CD4-positive, alpha-beta T cell treated with Interleukin-2 at 100 ng/mL for 4 hours (primary cell): ENCODE results near the gene SPTBN1.

ENCODE experiments used
- DNase-seq: peaks from one replicate; pipeline ENCODE4 v3.0.0-alpha.2; 2020; ENCODE audit warnings: low spot score

Gene SPTBN1

DNA sequence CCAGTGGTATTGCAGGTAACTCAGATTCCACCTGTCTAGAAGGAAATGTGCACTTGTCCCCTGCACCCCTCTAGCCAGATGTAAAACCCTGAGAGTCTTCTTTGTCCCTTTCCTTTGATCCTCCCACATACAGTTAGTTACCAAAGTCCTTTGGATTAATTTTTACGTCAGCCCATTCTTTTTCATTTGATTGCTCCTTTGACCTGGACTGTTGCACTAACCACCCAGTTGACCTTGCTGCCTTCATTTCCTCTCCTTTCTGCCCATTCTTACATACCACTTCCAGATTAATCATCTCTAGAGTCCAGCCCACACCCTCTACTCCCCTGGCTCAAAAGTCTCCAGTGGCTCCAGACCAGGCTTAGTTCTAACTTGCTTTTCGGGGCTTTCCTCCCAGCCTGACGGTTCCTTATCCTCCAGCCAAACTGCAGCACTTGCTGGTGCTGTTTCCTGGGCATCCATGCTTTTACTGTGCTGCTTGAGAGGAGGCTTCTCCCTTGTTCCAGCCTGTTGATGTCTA lies 99.3 kb downstream of the SPTBN1 start:
- no peak for DNase-seq

DNA sequence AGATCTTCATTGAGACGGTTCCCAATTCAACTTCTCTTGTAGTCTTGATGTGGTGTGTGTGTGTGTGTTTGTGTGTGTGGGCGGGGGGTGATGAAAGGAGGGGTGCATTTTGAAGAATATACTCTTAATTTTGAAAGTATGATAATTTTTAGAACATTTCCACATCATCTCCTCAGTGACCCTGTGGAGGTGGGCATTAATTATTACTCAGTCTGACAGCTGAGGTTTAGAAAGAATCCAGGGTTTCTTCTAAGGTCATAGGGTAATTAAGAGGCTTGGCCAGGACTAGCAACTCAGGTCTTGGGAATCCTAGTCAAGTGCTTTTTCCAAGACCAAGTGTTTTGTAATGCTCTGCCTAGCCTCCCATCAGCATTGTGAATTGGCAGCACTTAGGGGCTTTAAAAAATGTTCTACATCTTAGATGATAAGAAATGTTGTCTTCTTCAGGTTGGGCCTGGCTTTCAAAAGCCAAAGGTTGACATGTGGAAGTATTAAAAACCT lies 100.5 kb downstream of the SPTBN1 start:
- no peak for DNase-seq

DNA sequence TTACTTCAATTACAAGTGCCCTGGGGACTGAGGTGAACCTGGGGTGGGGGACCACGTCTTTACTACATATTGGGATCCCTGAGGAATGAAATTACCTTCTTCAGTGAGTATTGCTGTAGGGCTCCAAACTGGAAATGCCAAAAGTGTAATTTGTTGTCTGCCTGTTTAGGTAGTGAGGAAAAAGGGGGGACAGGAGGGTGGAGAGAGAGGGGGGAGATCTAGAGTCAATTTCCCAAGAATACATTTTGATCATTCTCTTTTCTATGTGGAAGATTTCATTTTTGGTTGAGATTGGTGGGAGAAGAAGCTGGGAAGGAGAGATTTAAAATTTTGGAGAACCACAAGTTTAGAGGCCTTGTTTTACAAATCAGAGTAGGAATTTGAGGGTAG lies 101.1 kb downstream of the SPTBN1 start:
- no peak for DNase-seq

DNA sequence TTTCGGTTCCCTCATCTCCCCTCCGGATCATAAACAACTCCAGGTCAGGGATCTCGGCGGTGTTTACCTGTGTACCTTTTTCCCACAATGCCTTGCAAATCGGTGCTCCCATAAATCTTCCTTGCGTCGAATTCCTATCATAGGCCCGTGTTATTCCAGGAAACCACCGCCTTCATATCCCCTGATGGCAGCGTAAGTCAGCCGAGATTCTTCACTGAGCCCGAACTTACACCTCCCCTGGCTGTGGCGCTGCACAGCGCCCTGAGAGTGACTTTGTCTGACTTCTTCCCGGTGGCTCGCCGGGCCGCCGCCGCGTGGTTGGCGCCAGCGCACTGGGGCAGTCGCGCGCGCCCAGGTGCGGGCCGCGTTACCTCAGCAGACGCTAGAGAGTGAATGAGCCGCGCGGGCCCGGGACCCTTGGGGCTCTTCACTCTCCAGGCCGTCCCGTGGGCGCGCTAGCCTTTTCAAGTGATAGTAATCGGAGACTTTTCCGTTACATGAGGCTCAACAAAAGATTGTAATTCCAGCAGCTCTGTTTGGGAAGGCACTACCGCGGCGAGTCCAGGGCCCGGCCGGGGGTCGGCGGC lies 101.6 kb downstream of the SPTBN1 start:
- DNase-seq: peak; percentile 76

DNA sequence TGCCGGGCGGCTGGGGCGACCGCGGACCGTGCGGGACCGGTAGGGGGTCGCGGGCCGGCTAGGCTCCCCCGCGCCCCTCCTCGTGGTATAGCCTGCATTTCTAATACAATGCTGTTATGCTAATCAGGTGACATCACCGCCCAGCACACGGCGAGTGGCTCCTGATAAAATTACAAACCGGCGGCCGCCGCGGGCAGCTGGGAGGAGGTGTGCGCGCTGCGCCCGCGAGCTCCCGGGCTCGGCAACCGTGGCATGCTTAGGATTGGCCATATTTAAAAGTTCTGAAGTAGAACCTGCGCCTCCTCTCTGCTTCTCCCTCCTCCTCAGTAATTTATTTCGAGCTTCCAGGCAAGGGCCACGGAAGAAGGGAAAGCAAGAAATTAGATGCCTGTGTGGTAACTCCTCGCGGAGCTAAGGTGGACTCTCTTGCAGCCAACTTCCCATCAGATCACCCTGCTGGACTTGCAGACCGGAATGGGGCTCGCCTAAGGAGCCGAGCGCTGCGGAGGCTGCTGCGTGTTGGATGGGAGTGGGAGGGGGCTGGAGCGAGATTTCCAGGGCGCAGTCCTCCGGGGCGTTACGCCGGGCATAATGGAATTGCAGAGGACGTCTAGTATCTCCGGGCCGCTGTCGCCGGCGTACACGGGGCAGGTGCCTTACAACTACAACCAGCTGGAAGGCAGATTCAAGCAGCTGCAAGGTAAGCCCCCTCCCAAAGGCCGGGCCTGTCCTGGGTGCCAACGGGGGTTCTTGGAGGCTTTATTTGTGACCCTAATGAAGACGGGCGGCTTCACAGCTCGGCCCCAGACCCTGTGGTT lies 102.3 kb downstream of the SPTBN1 start:
- peak; percentile 72 for DNase-seq

DNA sequence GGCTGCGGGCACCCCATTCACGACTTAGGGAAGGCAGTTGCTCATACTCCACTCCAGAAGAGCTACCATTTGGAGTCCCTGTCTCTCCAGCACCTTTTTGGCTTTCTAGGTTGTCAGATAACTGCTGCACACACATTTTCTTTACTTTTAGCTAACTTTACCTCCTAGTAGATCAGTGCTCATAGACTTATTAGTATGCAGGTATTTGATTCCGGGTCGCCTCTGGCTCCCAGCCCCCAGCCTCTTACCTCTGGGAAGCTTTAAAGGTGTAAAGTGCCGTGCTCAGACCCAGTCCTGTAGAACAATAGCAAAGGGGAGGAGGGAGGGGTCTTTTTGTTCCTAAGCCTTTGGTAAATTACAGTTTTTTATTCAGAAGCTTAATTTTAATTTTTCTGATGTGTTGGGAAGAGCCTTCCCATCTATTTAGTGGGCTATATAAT lies 102.9 kb downstream of the SPTBN1 start:
- DNase-seq: peak; percentile 24

DNA sequence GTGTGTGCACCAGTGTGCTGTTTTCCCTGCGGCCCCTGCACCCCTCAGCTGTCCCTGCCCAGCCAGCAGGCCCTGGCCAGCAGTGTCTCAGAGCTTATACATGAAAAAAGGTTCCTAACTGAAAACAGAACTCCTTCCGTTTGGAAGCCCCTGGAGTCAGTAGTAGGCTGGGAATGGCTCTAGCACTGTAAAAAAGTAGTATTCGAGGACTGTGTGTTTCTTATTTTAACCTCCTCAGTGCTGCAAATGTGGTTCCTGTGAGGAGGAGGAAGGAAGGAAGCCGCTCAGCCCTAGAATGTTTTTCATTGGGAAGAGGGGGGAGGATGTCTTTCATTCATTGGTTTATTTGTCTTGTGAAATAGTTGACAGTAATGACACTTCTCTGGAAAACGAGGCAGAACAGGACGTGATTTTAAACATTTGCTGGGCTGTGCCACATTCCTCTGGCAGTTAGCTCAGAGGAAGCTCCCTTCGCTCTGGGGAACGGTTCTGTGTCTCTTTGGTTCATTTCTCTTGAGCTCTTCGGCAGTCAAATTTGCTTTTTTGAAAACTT lies 103.5 kb downstream of the SPTBN1 start:
- peak; percentile 19 for DNase-seq

DNA sequence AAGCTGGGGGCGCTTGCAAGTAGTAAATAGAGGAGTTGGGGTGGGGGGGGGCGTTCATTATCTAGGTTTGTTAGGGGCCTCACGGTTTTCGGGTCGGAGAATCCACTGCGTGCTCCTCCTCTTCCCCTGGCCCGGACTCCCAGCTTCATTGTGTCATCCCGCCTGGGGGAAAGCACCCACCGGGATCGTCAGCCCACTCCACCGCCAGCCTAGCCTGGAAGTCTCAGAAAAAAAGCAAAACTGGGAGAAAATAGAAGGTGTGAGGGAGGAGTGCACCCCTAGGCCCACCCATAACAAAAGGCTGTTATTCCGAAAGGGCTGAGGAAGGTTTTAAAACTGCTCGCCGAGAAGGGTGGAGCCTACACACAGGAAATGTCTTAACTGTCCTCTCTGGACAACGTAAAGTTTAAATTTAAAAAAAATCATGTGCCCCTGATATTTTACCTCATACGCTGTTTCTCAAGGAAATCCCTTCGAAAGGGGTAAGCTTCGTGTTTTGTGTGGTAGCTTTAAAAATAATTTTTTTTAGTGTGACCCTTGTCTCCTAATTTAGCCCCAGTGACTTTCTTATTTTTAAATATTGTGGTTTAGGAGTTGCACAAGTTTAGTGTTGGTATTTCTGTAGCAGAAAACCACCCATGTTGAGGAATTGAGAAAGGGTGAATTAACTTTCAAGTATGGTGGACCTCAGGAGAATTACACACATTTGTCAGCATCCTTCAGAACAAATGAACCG lies 104.2 kb downstream of the SPTBN1 start:
- peak; percentile 44 for DNase-seq

DNA sequence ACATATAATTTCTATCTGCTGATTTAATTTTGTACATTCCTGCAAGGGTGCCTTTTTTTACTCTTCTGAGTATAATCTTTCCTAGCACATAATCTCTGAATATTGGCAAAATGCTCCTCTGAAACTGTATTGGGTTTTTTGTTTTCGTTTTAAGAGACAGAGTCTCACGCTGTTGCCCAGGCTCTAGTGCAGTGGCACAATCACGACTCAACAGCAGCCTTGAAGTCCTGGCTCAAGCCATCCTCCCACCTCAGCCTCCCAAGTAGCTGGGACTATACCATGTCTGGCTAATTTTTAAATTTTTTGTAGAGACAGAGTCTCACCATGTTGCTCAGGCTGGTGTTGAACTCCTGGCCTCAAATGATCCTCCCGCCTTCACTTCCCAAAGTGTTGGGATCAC lies 104.9 kb downstream of the SPTBN1 start:
- no peak for DNase-seq

DNA sequence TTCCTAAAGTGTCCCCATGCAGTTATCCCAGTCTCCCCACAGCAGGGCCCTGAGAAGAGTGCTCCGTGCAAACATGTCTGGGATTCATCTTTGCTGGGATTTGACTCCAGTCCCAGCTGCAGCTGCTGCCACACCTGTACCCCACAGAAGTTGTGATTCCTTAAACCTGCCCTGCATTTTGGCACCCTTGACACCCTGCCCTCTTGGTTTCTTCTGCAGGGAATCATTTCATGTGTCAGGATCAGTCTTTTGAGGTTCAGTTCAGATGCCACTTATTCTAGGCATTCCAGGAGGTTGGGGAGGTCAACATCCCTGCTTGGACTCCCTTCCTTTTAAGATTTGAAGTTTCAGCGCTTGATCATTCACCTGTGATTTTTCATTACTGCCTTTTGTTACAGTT lies 108.3 kb downstream of the SPTBN1 start:
- DNase-seq: no peak

DNA sequence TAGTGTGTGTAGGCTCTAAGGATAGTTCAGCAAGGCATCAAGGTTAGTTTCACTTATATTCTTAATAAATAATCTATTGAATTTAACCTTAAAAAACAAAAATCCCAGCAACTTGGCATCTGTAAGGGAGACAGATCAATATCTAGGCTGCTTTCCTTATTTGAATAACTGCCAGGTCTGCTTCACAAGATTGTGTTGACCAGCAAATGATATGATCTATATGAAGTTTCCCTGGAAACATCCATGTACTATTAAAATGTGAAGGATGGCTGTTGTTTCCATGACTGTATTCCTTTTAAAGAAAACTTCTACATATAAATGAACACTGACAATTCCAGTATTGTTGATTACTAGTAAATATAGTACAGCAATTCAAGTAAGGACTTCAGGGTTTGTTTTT lies 109.4 kb downstream of the SPTBN1 start:
- DNase-seq: no peak

DNA sequence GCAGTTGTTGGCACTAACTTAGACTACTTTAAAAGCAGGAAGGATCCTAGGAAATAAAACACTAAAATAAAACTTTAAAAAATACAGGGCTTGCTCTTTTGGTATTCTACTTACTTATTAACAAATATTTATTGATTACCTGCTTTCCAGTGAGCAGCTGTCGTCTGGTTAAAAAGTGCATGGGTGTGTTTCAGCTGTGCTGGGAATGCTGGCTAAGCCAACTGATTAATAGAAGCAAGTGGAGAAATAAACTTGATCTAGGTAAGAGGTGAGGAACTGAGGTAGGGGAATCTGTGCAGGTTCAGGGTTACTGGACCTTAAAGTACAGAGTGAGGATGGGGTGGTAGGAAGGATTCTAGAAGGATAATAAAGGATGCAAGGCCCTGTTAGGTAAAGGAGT lies 110.8 kb downstream of the SPTBN1 start:
- DNase-seq: no peak

DNA sequence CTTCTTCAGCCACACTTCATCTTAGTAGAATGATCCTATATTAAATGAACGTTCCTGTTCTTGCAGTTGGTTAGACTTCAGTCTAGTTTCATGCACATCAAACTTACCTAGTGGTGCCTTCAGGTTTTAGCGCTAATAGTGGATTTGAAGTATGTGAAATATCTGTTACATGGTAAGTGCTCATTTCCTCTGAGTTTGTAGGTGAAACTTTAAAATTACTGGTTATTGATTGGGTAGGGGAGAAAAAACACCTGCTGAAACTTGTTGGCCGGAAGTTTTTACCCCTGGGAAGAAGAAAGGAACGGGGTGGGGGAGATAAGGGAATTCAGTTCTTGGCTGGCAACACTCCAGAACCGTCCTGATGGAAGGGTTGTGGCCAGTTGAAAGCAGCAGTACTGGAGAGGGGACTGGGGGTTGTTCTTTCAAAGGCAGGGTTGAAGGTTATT lies 112.8 kb downstream of the SPTBN1 start:
- DNase-seq: peak; percentile 21

DNA sequence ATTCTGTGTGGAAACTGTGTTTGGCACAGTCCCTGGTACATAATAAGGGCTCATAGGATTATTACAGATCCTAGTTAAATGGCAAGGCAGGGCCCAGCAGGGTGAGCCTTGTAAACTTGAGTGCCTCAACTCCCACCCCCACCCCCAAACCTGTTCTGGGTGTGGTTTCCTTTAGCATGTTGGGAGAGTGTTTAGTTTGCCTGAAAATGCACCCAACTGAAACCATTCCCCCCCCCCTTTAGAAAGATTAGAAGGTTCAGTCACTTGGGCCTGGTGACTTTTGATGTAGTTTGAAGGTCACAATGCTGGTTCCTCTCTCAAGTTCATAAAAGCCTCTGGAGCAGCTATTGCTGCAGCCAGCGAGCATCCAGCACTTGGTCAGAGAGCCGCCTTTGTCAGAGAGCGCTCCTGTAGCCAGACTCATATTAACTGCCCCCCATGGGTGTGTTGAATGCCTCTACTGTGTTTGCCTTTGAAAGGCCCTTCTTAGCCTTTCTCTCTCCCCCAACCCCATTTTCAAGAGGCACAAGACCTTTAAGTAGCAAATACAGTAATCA lies 113.7 kb downstream of the SPTBN1 start:
- DNase-seq: peak; percentile 49

DNA sequence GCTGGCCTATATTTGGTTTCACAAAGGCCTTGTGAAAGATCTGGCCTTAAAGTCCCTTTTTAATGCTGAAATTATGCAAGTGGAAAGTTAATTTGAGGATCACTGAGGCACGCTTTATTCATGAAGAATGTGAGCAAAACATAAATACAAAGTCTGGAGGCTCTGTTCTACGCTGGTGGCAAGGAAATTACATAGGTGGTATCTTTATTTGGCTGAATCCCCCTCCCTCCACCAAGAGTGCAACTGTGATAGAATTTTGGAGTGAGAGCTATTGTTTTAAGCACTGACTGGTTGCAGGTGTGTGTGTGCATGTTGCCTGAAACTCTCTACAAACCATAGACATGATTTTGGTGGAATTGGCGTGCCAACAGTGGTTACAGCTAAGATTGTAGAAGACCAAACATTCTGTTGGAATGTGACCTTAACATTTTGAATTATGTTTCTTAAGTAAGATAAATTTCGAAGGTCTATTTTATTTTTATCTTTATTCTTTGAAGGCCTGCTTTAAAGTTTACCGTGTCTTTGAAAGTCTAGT lies 114.3 kb downstream of the SPTBN1 start:
- no peak for DNase-seq

DNA sequence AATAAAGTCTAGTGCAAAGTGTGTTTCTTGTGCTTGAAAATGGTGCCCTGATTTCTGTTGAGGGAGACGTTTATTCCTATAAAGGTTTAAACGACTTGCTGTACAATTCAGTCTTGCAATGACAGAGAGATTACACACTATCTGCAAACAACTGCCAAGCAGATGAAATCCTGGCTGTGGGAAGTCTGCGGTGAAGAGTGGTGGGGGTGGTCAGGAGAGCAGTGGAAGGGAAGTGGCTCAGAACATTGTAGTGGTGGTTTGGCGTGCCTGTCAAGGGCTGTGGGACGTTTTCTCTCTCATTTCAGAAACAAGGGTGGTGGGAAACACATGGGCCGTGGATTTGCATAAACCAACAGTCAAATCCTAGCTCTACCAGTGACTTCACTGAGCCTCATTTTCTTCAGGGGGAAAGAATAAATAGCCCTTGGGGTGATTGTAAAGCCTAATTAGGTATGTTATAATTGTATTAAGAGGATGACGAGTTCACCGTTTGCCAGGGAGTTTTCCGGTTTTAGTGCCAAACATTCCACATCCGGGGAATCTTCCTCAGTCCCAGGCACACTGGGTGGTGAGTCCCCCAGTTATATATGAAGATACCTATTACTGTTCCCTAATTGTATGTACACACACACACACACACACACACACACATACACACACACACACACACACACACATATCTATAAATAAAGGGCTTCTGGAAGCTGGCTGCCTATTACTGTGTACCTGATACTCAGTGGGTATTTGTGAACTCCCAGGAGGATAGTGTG lies 115.0 kb downstream of the SPTBN1 start:
- DNase-seq: peak; percentile 59

DNA sequence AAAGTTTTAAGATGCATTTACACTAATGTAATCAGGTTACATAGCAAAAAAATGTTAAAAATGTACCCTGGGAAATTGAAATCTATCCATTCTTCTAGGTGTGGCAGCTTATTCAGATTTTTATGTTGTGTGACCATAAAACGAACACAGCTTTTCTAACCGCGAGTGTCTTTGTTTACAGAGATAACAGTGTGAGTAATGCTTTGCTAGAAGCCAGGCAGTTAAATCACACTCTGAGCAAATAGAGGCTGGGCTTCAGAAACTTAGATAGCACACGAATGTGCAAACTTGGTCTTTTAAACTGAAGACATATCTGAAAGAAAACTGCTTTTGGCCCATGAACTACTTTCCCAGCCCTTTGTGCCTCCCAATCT lies 116.1 kb downstream of the SPTBN1 start:
- peak; percentile 71 for DNase-seq

DNA sequence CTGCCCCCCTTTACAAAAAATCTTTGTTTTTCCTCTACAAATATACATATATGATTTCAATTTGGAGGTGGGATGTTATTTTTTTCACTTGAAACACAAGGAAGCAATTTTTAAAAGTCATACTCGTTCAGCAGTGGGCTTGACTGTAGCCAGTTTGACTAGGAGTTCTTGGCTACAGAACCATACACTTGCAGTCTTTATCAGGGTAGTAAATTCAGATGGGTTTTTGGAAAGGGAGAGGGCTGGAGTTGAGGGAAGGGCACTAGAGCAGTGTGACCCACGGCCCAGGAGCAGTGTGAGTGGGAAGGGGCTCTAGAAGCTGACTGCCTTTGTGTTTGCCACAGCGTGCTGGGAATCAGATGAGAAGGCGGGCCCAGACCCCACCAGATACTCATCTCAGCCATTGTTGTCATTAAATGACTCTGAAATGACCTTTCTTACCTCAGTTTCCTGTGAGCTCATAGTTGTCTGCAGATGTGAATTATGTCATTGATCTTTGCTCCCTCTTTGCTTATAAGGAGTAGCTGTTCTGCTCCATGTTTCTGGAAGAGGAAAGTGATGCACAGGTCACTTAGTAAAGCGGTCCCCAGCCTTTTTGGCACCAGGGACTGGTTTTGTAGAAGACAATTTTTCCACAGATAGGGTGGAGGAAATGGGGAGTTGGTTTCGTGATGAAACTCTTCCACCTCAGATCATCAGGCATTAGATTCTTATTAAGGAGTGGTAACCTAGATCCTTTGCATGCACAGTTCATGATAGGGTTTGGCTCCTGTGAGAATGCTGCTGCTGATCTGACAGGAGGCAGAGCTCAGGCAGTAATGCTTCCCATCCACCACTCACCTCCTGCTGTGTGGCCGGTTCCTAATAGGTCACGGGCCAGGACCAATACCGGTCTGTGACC lies 116.8 kb downstream of the SPTBN1 start:
- peak; percentile 60 for DNase-seq

DNA sequence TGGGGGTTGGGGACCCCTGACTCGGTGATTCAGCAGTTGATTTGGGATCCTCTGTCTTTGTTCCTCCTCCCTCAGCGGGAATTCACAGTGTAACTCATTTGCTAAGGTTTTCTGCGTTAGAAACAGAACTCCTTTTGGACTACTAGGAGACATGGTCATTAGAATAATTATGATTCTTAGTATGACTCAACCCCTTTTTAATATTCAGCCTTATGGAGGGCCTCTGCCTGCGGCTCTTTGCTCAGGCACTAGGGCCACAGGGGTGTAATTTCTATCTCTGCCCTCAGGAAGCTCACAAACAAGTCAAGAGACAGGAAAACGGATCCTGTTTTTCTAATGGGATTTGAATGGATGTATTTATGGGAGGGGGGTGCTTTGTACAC lies 117.4 kb downstream of the SPTBN1 start:
- no peak for DNase-seq
